GM19372 (cell line): Measurements from ENCODE around the gene ZNF668.
"Not testable (repeated sequence)": the region's sequence is repeated elsewhere in the genome, so short reads cannot be mapped to it uniquely, and the experiment has no call there.

Experiments used
- ATAC-seq: cut with Tn5 transposase; IDR thresholded peaks from one replicate; pipeline ENCODE4 v1.9.1; 2021; ENCODE audit warnings: mild to moderate bottlenecking, low read depth, moderate library complexity; ENCODE audit not compliant: unreplicated experiment

ZNF668 gene

DNA sequence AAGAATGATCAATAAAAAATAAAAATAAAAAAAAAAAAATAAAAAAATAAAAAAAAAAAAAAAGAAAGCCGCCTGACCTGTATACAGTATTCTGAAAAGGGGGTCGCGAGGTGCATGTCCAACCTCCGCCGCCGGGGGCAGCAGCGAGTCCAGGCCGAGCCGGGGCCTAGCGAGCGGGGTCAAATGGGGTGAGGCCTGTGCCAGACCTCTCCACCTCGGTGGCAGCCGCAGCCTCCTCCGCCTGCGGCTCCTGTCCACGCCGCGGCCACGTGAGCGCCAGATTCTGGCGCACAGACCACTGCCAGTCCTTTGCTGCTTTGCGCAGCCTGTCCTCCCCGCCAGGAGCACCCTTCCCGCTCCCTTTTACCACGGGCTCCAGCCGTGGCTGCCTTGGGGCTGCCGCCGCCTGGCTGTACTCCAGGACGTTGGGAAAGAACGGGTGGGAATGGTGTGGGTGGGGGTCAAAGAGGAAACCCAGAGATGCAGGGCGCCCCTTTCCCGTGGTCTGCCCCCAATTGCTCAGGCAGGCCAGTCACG is 31.7 kb upstream of the ZNF668 start:
- ATAC-seq = peak; percentile 43

DNA sequence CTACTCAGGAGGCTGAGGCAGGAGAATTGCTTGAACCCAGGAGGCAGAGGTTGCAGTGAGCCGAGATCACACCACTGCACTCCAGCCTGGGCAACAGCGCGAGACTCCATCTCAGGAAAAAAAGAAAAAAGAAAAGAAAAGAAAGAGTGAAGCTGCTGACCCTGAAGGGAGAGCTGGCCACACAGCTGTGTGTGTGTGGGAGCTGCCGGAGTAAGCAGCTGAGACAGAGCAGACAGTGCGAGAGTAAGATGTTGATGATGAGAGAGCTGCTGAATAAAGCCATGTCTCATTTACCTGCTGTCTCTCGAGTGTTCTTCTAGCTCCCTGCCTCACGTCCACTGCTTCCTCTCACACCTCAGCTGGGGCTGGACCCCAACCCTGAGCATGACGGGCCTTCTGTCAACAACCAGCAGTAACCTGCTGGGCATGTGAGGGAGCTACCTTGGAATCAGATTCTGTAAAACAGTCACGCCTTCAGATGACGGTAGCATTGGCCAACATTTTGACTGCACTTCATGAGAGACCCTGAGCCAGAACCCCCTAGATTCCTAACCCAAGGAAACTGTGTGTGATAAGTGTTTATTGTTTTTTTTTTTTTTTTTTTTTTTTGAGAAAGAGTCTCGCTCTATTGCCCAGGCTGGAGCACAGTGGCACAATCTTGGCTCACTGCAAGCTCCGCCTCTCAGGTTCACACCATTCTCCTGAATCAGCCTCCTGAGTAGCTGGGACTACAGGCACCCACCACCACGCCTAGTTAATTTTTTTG is 27.0 kb upstream of the ZNF668 start:
- ATAC-seq = not testable (repeated sequence)

DNA sequence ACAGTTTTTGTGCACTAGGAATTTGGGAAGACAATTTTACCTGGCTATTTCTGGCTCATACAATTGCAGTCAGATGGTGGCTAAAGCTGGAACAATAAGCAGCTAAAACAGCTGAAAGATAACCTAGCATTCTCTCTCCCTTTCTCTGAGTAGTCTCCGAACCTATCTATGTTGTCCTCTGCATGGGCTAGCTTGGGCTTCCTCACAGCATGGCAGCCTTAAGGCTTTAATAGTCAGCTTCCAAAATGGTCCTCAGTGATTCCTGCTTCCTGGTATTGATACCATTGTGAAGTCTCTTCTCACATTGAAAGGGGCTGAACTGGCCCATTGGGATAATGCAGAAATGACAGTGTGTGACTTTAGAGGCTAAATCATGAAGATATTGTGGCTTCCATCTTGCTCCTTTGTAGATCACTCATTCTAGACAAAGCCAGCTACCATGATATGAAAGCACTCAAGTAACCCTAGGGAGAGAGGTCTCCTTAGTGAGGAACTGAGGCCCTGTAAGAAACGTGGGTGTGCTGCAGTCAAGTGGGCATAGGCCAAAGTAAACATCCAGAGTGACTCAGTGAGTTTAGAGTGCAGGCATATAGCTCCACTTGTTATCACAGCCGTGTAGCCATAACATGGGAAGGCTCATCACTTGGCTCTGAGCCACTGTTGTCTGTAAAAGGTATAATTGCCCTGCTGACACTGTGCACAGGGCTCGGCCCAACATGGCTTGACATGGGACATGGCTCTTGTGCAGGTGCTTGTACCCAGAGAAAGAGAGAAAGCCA is 26.0 kb upstream of the ZNF668 start:
- no peak for ATAC-seq

DNA sequence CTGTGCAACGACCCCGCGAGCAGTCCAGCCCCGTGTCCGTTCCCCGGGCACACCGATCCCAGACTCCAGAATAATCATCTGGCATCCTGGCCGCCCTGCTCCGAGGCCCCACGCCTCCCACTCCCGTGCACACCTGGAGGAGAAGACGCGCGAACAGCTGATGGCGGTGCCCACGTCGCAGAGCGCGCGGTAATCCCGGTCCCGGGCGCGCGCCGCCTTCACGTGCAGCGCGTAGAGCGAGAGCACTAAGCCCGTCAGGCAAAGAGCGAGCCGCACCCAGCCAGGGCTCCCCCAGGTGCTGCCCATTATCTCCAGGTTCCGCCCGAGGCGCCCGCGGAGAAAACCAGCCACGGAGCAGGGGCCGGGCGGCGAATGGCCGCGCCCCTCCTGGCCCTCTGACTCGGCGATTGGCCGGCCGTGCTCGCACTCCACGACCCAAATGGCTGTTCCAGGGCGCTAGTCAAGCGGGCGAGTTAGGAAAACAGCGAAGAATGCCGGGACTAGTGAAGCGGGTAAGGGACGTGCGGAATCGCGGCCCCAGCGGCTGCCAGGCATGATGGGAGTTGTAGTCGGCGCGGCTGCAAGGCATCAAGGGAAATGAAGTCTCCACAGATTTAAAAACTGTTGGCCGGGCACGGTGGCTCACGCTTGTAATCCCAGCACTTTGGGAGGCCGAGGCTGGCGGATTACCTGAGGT is 20.5 kb upstream of the ZNF668 start, which contains the start of gene VKORC1:
Gene VKORC1, minus strand, starts transcription at position 374 of the 697 bp plus-strand sequence. Its CDS starts 68 bp downstream, at position 306.
- peak; percentile 84 for ATAC-seq

DNA sequence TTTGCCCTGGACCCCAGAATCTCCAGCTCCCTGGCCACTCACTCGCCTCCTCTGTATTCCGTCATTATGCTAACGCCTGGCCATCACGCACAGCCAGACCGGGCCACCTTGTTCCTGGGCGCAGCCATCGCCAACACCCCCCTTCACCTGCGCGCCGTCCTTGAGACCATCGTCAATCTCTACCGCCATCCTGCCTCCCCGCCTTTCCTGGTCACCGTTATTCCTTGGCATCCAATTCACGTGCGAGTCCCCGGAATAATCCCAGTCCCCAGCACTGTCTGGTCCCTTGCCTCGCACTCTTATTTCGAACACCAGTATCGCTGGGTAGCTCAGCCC is 20.0 kb upstream of the ZNF668 start:
- no peak for ATAC-seq

DNA sequence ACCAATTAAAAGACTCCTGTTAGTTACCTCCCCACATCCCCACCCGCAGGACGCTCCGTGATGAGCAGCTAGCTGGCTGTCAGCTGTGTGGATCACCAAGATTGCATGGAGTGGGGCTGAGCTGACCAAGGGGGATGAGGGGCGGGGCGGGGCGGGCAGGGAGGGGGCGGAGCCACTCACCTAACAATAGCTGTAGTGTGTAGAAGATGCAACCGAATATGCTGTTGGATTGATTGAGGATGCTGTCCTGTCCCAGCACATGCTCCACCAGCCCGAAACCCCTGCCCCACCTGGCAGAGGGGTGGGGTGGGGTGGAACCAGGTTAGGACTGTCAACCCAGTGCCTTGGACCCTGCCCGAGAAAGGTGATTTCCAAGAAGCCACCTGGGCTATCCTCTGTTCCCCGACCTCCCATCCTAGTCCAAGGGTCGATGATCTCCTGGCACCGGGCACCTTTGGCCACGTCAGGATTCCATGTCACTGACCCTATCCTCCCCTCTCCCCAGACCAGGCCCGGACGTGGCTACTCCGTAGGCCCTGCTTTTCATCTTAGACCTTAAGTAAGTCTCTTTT is 19.2 kb upstream of the ZNF668 start:
- no peak for ATAC-seq

DNA sequence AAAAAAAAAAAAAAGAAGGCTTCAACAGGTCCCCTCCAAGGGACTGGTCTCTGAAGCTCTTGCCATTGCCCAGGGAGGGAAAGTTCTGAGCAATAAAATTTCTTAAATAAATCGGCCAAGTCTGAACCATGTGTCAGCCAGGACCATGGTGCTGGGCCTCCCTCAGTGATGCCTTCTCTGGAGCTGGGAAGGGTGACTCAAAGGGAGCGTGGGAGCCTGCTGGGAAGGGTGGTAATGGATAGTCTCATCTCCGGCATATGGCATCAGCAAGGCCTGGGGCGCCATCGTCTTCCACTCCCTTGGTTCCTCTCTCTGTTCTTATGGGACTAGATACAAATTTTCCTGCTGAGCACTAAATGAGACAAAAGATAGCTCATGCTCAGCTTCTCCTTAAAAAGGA is 18.3 kb upstream of the ZNF668 start:
- no peak for ATAC-seq

DNA sequence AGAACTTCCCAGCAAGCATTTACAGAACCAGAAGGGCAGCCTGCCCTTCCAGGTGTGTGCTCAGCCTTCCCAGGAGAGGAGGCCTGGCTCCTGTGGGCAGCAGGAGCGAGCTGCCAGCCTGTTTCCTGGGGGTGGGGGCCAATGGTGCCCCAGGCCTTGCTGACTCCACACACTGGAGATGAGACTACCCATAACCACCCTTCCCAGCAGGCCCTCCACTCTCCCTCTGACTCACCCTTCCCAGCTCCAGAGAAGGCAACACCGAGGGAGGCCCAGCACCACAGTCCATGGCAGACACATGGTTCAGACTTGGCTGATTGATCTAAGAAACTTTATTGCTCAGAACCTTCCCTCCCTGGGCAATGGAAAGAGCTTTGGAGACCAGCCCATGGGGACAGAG is 16.5 kb upstream of the ZNF668 start:
- ATAC-seq = no peak

DNA sequence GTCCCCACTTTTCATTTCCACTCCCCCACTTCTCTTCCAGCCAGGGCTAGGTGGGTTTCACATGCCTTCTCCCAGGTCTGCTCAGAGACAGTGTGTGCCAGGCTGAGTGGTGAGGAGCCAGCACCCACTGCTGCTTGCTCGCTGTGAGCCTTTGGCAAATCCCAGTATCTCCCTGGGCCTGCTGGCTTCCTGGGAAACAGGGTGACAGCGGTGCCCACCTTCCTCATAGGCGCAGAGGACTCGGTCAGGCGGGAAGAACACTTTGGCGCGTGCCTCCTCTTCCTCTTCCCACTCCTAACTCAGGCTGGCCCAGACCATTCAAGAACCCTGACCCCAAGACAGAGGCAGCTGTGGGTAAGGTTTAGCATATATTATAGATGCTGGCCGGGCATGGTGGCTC is 15.2 kb upstream of the ZNF668 start:
- ATAC-seq = no peak

DNA sequence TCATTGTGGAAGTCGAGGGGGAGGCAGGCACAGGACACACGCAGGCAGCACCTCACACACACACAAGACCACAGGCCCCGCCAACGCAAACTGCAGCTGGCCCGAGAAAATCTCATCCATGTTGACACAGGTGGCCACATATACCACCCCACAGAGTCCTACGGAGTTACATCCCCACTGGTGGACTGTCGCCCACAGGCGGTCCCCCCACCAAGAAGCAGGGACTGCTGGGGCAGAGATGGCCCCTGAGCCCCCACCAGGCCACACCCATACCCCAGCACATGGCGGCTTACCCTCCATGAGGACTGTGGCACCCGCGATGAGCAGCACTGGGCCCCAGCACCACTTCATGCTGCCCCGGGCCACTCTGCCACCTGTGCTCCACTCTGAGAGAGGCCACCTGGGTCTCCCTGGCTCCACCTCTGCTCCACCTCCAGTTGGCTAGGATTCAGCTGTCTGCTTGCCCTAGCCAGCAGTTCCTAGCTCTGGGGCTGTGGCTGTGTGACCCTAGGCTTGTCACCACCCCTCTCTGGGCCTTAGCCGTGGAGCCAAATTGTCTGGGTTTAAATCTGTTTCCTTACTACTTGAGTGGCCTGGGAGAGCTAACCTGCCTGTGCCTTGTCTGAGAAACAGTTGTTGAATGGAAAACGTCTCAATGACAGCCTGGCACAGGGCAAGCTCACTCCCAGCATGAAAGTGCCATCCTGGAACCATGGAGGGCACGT is 14.6 kb upstream of the ZNF668 start, which contains the start of gene PRSS53:
Gene PRSS53, minus strand, starts transcription at position 485 of the 725 bp plus-strand sequence. Its CDS starts 134 bp downstream, at position 351.
- no peak for ATAC-seq

DNA sequence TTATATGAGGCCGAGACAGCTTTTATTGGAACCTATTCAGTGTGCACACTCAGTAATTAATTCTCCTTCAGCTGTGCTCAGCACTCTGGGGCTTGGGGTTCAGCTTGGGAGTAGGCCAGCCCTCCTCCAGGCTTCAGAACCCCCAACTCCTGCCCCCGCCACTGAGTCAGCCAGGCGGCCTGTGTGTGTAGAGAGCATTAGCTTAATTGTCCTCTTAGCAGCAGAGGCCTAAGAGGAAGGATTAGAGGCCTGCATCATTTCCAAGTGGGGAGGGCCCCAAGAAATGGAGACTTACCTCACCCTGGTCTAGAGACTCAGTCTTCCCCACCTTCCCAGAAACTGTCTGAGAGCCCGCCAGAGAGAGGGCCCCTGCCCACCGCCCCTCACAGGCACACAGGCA is 13.9 kb upstream of the ZNF668 start:
- no peak for ATAC-seq

DNA sequence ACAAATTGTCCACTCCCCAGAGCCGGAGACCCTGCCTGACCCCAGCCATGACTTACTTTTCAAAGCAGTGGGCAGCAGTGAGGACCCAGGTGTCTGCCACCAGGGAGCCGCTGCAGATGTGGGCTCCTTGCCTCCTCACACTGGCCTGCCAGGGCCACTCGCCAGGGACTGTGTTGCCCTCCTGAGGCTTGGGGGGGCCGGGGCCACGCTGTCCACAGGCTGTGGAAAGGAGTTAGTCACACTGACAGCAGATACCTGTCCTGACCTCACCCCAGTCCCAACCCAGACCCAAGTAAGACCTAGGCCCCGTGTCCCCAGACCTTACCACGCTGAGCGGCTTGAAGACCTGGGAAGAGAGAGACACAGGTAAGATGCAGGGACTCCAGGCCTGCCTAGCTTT is 13.4 kb upstream of the ZNF668 start:
- no peak for ATAC-seq

DNA sequence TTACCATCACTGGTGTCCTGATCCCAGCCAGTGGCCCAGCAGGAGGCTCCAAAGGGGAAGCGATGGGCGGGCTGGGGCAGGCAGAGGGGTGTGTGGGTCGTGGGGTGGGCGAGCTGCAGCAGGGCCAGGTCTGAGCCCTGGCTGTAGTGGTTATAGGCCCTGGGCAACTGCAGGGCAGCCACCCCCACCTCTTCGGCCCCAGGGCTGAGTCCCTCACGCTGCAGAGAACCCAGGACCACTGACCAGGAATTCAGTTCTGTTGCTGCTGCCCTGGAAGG is 12.5 kb upstream of the ZNF668 start:
- ATAC-seq = no peak

DNA sequence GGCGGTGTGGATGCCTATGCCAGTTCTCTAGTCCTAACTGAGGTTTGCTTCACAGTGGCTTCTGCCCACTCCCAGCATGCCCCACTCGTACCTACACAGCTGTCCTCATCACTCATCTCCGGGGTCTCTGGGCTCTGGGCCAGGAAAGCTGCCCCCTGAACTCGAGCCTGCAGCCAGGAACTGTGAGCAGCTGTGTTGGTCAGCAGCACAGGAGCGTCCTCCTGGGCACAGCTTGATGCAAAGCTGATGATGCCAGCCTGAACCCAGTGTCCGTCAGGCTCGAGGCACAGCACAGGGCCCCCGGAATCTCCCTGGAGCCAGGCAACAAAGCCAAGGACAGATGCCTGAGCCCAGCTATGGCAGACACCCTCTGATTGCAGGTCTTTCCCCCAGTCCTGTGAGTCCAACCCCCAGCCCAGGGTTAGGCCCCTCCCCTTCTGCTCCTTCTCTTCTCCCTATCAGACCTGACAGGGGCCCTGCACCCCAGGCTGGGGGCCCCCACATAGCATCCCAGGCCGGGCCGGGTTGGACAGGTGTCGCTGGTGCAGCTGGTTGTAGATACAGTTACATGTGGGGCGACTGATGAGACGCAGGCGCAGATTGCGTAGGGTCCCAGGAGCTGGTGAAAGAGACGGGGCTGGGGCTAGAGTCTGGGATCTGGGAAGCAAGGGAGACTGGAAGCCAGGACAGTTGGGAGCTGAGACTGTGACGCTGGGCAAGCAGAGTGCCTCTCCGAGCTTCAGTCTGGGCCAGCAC is 12.0 kb upstream of the ZNF668 start:
- no peak for ATAC-seq

DNA sequence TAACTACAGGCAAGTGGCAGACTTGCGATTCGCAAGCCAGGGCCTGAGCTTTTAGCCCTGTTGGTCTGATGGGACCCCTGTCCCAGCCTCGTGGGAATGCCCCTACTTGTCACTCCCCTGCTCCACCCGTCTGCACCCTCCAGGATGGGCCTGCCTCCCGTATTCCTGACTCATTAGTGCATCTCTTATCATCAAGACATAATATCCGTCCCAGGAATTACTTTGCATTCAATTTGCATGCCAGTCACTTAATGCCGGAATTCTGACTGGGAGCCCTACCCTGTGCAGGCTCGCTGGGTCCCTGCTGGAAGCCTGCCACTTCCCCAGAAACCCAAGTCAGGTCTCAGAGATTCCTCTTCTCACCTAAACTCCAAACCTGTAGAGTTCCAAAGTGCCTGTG is 11.4 kb upstream of the ZNF668 start:
- no peak for ATAC-seq

DNA sequence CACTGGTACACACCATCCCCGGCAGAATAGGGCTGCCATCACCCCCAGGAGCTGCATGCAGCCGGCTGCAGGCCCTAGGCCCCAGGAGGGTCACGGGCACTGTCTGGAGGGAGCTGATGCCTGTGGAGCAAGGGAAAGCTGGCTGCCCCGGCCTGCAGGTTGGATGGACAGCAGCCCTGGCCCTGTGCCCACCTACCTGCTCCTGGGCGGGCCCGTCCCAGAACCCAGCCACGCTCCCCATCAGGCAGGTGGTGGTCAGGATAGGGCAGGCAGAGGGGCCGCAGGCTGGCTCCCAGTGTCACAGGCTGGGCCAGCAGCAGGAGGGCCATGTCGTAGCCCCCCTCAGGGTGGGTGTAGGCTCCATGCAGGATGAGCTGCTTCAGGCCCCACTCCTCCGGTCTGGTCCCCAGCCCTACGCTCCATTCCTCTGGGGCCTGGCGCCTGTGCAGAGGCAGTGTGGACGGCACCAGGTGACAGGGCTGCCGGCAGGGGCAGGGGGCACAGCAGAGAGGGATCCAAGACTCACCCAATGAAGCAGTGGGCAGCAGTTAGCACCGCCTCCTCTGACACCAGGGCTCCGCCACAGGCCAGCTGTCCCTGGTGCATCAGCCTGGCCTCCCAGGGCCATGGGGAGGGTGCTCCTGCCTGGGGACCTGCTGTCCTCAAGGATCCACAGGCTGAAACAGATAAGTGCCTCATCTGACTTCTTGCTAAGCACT is 10.7 kb upstream of the ZNF668 start:
- ATAC-seq = no peak

DNA sequence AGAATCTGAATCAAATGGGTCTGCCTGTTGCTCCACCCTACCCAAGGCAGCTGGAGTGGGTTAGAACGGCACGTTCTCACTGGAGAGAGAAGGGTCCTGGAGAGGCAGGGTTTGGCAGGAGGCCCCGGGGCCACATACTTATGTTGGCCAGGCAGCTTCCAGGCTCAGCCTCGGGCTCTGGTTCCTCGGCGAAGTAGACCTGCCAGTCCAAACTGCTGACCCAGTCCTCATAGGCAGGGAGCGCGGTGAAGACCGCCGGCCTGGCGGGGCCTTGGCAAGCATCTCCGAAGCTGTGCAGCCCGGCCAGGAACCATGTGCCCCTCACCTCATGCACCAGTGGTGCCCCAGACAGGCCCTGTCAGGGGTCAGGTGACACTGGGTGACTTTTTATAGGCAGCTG is 9.9 kb upstream of the ZNF668 start:
- ATAC-seq = no peak

DNA sequence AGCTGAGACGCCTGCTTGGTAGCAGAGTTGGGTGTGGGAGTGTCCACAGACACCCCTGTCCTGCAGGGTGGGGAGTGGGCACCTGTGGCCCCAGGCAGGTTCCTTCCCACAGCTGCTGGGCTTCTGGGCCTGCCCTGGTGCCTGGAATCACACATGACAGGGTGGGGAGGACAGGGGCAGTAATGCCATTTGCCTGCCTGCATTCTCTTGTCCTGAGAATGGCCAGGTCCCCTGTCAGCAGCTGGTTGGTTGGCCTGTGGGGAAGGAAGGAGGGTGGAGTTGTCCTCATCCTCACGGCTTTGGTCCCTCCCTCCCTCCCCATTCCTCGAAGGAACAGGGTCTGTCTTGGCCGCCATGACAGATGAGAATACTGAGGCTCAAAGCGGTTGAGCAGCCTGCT is 9.5 kb upstream of the ZNF668 start:
- ATAC-seq = no peak

DNA sequence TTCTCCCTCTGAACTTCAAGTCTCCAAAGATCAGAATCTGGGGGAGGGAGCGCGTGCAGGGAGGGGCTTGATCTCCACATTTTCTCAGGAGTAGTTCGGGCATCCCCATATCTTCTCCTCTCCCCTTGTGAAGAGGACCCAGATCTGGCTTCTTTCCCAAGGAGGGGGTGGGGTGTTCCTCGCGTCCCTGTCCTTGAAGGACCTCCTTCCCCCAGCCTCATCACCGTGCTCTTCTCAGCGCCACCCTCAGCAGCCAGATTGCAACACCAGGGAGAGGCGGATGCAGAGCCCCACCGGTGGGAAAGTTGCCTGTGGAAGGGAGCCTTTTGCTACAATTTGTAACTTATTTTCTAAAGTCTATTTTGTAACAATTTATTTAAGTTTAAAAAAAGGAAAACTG is 9.0 kb upstream of the ZNF668 start:
- ATAC-seq = no peak
